Caco-2 (cell line): Measurements from ENCODE around the gene MARCHF2. TPM values are rescaled to one million over a fixed set of nuclear protein-coding genes. Genes with fewer than 3 reads are reported as not detected.
"Not testable (repeated sequence)": the region's sequence is repeated elsewhere in the genome, so short reads cannot be mapped to it uniquely, and the experiment has no call there.

Experiments
- BruUV-seq: library from RNA; stranded (reverse); fragments of 400-500 nt; replicated peaks from 2 replicates; lab custom pipeline; 2021; lab: Mats Ljungman, UMichigan
- CTCF ChIA-PET: fragments of 300-600 bp; sonication (Branson Sonifier 250); formaldehyde crosslinking; loops from one replicate; lab custom pipeline; 2022; ENCODE audit warnings: antibody characterized with exemption; lab: Charles Lee
- POLR2A ChIA-PET: fragments of 300-600 bp; sonication (Branson Sonifier 250); formaldehyde crosslinking; loops from one replicate; lab custom pipeline; 2022; ENCODE audit warnings: antibody characterized with exemption; lab: Charles Lee
- DNase-seq, 2 experiments: peaks; one replicate each; pipeline versions ENCODE4 v3.0.0 to v3.0.0-alpha.2; 2020 to 2022
- H3K27me3 ChIP-seq: replicated peaks from 2 replicates; pipeline ENCODE4 v1.6.0; 2011; ENCODE audit warnings: low read length; ENCODE audit not compliant: control insufficient read depth, insufficient read depth
- H3K36me3 ChIP-seq: 2 replicates; pipeline ENCODE4 v1.5.1; 2011; ENCODE audit warnings: low read length; ENCODE audit not compliant: control insufficient read depth, insufficient read depth
- H3K4me1 ChIP-seq: fragments of 250-450 bp; sonication (Bioruptor Pico); 2 replicates; pipeline ENCODE4 v1.5.1; 2020; ENCODE audit warnings: mild to moderate bottlenecking
- H3K4me3 ChIP-seq: 2 replicates; pipeline ENCODE4 v1.5.1; 2011; ENCODE audit warnings: low read depth, mild to moderate bottlenecking, control low read depth, low read length
- H3K9me3 ChIP-seq: fragments of 250-450 bp; sonication (Bioruptor Pico); 2 replicates; pipeline ENCODE4 v1.5.1; 2020; ENCODE audit warnings: mild to moderate bottlenecking, moderate library complexity
- H3K27ac Mint-ChIP-seq: one replicate; pipeline ENCODE4 v1.8.0; 2022; ENCODE audit warnings: mixed read lengths; ENCODE audit not compliant: unreplicated experiment
- H3K27me3 Mint-ChIP-seq: one replicate; pipeline ENCODE4 v1.8.0; 2022; ENCODE audit warnings: mixed read lengths; ENCODE audit not compliant: insufficient read depth, unreplicated experiment
- H3K36me3 Mint-ChIP-seq: one replicate; pipeline ENCODE4 v1.8.0; 2022; ENCODE audit warnings: mild to moderate bottlenecking, mixed read lengths; ENCODE audit not compliant: insufficient read depth, unreplicated experiment
- H3K4me1 Mint-ChIP-seq: one replicate; pipeline ENCODE4 v1.8.0; 2022; ENCODE audit warnings: low read depth, mixed read lengths; ENCODE audit not compliant: unreplicated experiment
- H3K4me3 Mint-ChIP-seq: one replicate; pipeline ENCODE4 v1.8.0; 2022; ENCODE audit warnings: mild to moderate bottlenecking, moderate library complexity, mixed read lengths; ENCODE audit not compliant: unreplicated experiment
- H3K9me3 Mint-ChIP-seq: one replicate; pipeline ENCODE4 v1.8.0; 2022; ENCODE audit warnings: mixed read lengths; ENCODE audit not compliant: unreplicated experiment
- intact Hi-C: fragments of 100-400 bp; cut with micrococcal nuclease; formaldehyde crosslinking; loops from one replicate; pipeline ENCODE4 v1.10.0; 2022; ENCODE audit not compliant: unreplicated experiment
- total RNA-seq: library from RNA; stranded (reverse); gene quantifications from 2 replicates; pipeline ENCODE4 v1.2.3, GENCODE V29; 2022
- TF ChIP-seq, protein P1 (sequence below), 2 experiments: fragments of 200-600 bp in 1 of 2; IDR thresholded peaks; 1 replicate in 1 of 2; 2 replicates in 1 of 2; pipeline versions ENCODE4 v1.5.1 to v1.8.0; 2011 to 2022; ENCODE audit warnings: antibody characterized with exemption in 1 of 2, control low read depth in 1 of 2, inconsistent platforms in 1 of 2, low read depth in 1 of 2, low read length in 1 of 2, mild to moderate bottlenecking in 1 of 2, moderate library complexity in 1 of 2; ENCODE audit not compliant: insufficient read depth in 1 of 2, severe bottlenecking in 1 of 2, unreplicated experiment in 1 of 2

Gene MARCHF2
- total RNA-seq, 1 experiment from 2014 or later = 13.8 TPM

DNA sequence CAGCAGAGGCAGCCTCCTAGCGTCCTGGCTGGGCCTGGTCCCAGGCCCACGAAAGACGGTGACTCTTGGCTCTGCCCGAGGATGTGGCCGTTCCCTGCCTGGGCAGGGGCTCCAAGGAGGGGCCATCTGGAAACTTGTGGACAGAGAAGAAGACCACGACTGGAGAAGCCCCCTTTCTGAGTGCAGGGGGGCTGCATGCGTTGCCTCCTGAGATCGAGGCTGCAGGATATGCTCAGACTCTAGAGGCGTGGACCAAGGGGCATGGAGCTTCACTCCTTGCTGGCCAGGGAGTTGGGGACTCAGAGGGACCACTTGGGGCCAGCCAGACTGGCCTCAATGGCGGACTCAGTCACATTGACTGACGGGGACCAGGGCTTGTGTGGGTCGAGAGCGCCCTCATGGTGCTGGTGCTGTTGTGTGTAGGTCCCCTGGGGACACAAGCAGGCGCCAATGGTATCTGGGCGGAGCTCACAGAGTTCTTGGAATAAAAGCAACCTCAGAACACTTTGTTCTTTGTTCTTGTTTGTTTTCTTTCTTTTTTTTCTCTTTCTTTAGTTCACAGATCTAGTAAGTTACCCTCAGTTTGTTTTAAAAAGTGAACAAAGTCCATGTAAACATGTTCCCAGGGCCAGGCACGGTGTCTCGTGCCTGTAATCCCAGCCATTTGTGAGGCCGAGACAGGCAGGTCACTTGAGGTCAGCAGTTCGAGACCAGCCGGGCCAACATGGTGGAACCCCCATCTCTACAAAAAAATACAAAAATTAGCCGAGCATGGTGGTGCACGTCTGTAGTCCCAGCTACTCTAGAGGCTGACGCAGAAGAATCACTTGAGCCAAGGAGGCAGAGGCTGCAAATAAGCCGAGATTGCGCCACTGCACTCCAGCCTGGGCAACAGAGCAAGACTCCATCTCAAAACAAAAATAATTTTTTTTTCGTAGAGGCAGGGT, 39.0 kb upstream of the MARCHF2 start:
- no peaks in the 10 kb centered on the region for H3K4me1 Mint-ChIP-seq
- Histone ChIP-seq H3K4me3 (no peak overlapping the region), H3K4me1 (peaks cover 9% of the 10 kb centered on the region), H3K9me3 (no peaks in the 10 kb centered on the region), H3K36me3 (no peaks in the 10 kb centered on the region), H3K27me3 (no peaks in the 10 kb centered on the region)
- peak overlapping the region; percentile 64 for H3K27ac Mint-ChIP-seq
- H3K27me3 Mint-ChIP-seq = no peaks in the 10 kb centered on the region
- peaks cover 14% of the 10 kb centered on the region for H3K36me3 Mint-ChIP-seq
- no peak overlapping the region for H3K4me3 Mint-ChIP-seq
- peak; percentile 55 to 63 for DNase-seq
- POLR2A ChIA-PET = no interaction called here
- TF ChIP-seq, protein P1, sequence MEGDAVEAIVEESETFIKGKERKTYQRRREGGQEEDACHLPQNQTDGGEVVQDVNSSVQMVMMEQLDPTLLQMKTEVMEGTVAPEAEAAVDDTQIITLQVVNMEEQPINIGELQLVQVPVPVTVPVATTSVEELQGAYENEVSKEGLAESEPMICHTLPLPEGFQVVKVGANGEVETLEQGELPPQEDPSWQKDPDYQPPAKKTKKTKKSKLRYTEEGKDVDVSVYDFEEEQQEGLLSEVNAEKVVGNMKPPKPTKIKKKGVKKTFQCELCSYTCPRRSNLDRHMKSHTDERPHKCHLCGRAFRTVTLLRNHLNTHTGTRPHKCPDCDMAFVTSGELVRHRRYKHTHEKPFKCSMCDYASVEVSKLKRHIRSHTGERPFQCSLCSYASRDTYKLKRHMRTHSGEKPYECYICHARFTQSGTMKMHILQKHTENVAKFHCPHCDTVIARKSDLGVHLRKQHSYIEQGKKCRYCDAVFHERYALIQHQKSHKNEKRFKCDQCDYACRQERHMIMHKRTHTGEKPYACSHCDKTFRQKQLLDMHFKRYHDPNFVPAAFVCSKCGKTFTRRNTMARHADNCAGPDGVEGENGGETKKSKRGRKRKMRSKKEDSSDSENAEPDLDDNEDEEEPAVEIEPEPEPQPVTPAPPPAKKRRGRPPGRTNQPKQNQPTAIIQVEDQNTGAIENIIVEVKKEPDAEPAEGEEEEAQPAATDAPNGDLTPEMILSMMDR (IDR thresholded peaks at IDR 0.05; ENCODE audit: insufficient read depth in 1 of 2, low read depth in 1 of 2, low read length in 1 of 2, severe bottlenecking in 1 of 2, unreplicated experiment in 1 of 2) = no peak
- no TSS peak for BruUV-seq
- H3K9me3 Mint-ChIP-seq = no peaks in the 10 kb centered on the region
- intact Hi-C loops = no loop called here
- CTCF ChIA-PET = interaction anchor here (0.5 kb wide), 1 partner anchor 16 kb away, joined by 3 read pairs; the partner anchor contains the start of gene RAB11B

DNA sequence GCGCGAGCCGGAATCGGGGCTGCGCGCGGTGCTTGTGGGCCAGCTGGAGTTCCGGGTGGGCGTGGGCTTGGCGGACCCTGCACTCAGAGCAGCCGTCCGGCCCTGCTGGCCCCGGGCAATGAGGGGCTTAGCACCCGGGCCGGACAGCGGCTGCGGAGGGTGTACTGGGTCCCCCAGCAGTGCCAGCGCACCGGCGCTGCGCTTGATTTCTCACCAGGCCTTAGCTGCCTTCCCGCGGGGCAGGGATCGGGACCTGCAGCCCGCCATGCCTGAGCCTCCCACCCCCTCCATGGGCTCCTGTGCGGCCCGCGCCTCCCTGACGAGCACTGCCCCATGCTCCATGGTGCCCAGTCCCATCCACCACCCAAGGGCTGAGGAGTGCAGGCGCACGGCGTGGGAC, 37.3 kb upstream of the MARCHF2 start:
- H3K9me3 ChIP-seq, H3K4me3 Mint-ChIP-seq, BruUV-seq, H3K36me3 ChIP-seq, H3K4me1 ChIP-seq, H3K9me3 Mint-ChIP-seq, H3K27ac Mint-ChIP-seq, intact Hi-C loops, H3K4me3 ChIP-seq, DNase-seq, H3K27me3 Mint-ChIP-seq, H3K4me1 Mint-ChIP-seq, H3K27me3 ChIP-seq: not testable (repeated sequence)
- H3K36me3 Mint-ChIP-seq = peaks cover 19% of the 10 kb centered on the region
- ChIA-PET POLR2A (interaction anchor here (0.6 to 0.7 kb wide), 2 partner anchors 13 kb away, joined by 3 to 6 read pairs; no protein-coding TSS in a partner anchor), CTCF (interaction anchor here (1.2 kb wide), 1 partner anchor 28 kb away, joined by 5 read pairs; no protein-coding TSS in a partner anchor)

DNA sequence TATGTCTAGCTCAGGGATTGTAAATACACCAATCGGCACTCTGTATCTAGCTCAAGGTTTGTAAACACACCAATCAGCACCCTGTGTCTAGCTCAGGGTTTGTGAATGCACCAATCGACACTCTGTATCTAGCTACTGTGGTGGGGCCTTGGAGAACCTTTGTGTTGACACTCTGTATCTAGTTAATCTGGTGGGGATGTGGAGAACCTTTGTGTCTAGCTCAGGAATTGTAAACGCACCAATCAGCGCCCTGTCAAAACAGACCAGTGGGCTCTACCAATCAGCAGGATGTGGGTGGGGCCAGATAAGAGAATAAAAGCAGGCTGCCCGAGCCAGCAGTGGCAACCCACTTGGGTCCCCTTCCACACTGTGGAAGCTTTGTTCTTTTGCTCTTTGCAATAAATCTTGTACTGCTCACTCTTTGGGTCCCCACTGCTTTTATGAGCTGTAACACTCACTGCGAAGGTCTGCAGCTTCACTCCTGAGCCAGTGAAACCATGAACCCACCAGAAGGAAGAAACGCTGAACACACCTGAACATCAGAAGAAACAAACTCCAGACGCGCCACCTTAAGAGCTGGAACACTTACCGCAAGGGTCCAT, 36.6 kb upstream of the MARCHF2 start:
- POLR2A ChIA-PET = interaction anchor here (0.6 to 0.7 kb wide), 2 partner anchors 12 to 13 kb away, joined by 3 to 6 read pairs; no protein-coding TSS in a partner anchor

More for the DNA sequence above, 36.6 kb upstream of the MARCHF2 start:
- peaks cover 19% of the 10 kb centered on the region for H3K36me3 Mint-ChIP-seq
- CTCF ChIA-PET = interaction anchor here (1.2 kb wide), 1 partner anchor 29 kb away, joined by 5 read pairs; no protein-coding TSS in a partner anchor
- H3K9me3 ChIP-seq, H3K36me3 ChIP-seq, H3K4me1 ChIP-seq, DNase-seq, H3K4me1 Mint-ChIP-seq, H3K27me3 Mint-ChIP-seq, H3K4me3 Mint-ChIP-seq, BruUV-seq, H3K27ac Mint-ChIP-seq, H3K9me3 Mint-ChIP-seq, H3K4me3 ChIP-seq, intact Hi-C loops, H3K27me3 ChIP-seq: not testable (repeated sequence)
